ENCODE results near the gene RNGTT. TPM values are rescaled to one million over a fixed set of nuclear protein-coding genes. Genes with fewer than 3 reads are reported as not detected.

Gene RNGTT
- polyA plus RNA-seq, 2 donors = 3.9 to 5.2 TPM

GRCh38 chr6:88890860-88891845 lies 72.3 kb downstream of the RNGTT start:
- WGBS, 2 donors = 75 to 82% methylated on average over 5 of the region's 5 CpGs
- Histone ChIP-seq H3K9me3 (ENCODE audit: control insufficient read depth in 2 of 2, insufficient read depth in 1 of 2, low read depth in 1 of 2, low read length in 1 of 2) (no peaks in the 10 kb centered on the region), H3K36me3 (ENCODE audit: control insufficient read depth in 2 of 2, insufficient read depth in 2 of 2, low read length in 1 of 2) (peaks cover 0 to 2% of the 10 kb centered on the region in 2 donors), H3K4me1 (ENCODE audit: control insufficient read depth in 2 of 2, insufficient read depth in 2 of 2, low read length in 1 of 2) (no peaks in the 10 kb centered on the region), H3K27me3 (ENCODE audit: control insufficient read depth in 1 of 2, insufficient read depth in 2 of 2, low read length in 2 of 2) (no peaks in the 10 kb centered on the region), H3K27ac (ENCODE audit: low read depth in 2 of 2, low read length in 1 of 2) (no peak overlapping the region), H3K4me3 (ENCODE audit: low read depth in 1 of 2, low read length in 2 of 2) (no peak overlapping the region)

- H3K27ac ChIP-seq (ENCODE audit: low read depth in 2 of 2, low read length in 1 of 2) = no peak overlapping the region
- peaks cover 0 to 2% of the 10 kb centered on the region in 2 donors for H3K36me3 ChIP-seq (ENCODE audit: control insufficient read depth in 2 of 2, insufficient read depth in 2 of 2, low read length in 1 of 2)
- H3K9me3 ChIP-seq (ENCODE audit: control insufficient read depth in 2 of 2, insufficient read depth in 1 of 2, low read depth in 1 of 2, low read length in 1 of 2) = no peaks in the 10 kb centered on the region
- no peaks in the 10 kb centered on the region for H3K27me3 ChIP-seq (ENCODE audit: control insufficient read depth in 1 of 2, insufficient read depth in 2 of 2, low read length in 2 of 2)
- 72 to 73% methylated on average over 3 of the region's 3 CpGs for WGBS, 2 donors
- no peaks in the 10 kb centered on the region for H3K4me1 ChIP-seq (ENCODE audit: control insufficient read depth in 2 of 2, insufficient read depth in 2 of 2, low read length in 1 of 2)
- H3K4me3 ChIP-seq (ENCODE audit: low read depth in 1 of 2, low read length in 2 of 2) = no peak overlapping the region
Observed at GRCh38 chr6:88890394-88890793, 73.0 kb downstream of the RNGTT start.

GRCh38 chr6:88884361-88884760 lies 79.1 kb downstream of the RNGTT start:
- Histone ChIP-seq H3K27ac (ENCODE audit: low read depth in 2 of 2, low read length in 1 of 2) (no peak overlapping the region), H3K9me3 (ENCODE audit: control insufficient read depth in 2 of 2, insufficient read depth in 1 of 2, low read depth in 1 of 2, low read length in 1 of 2) (no peaks in the 10 kb centered on the region), H3K36me3 (ENCODE audit: control insufficient read depth in 2 of 2, insufficient read depth in 2 of 2, low read length in 1 of 2) (no peaks in the 10 kb centered on the region), H3K4me1 (ENCODE audit: control insufficient read depth in 2 of 2, insufficient read depth in 2 of 2, low read length in 1 of 2) (no peaks in the 10 kb centered on the region), H3K4me3 (ENCODE audit: low read depth in 1 of 2, low read length in 2 of 2) (no peak overlapping the region), H3K27me3 (ENCODE audit: control insufficient read depth in 1 of 2, insufficient read depth in 2 of 2, low read length in 2 of 2) (no peaks in the 10 kb centered on the region)

DNA sequence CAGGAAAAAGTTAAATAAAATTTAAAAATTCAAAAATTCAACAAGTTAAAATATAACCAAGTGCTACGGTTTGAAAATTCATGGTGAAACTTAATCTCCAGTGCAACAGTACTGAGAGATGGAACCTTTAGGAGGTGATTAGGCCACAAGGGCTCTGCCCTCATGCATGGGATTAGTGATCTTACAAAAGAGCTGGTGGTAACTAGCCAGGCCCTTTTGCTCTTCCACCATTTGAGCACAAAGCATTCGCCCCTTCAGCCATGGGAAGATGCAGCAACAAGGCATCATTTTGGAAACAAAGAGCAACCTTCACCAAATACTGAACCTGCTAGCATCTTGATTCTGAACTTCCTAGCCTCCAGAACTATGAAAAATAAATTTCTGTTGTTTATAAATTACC lies 80.9 kb downstream of the RNGTT start:
- H3K9me3 ChIP-seq (ENCODE audit: control insufficient read depth in 2 of 2, insufficient read depth in 1 of 2, low read depth in 1 of 2, low read length in 1 of 2) = no peaks in the 10 kb centered on the region

DNA sequence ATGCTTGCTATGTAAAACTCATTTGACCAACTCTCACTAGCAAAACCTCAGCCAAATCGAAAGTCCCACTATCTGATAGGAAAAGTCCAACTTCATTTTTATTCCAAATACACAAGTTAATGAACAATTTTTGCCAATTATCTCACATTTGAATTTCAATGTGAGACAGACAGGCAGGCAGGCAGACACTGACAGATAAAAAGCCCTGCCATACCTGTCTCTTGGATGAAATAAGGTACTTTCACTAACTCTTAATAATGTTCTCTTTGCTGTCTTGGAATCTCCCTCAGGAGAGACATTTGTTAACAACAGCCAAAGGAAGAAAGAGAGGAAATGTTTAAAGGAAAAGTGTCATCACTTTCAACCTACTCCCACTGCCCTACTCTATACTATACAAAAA lies 82.0 kb downstream of the RNGTT start:
- no peak overlapping the region for H3K27ac ChIP-seq (ENCODE audit: low read depth in 2 of 2, low read length in 1 of 2)
- no peaks in the 10 kb centered on the region for H3K4me1 ChIP-seq (ENCODE audit: control insufficient read depth in 2 of 2, insufficient read depth in 2 of 2, low read length in 1 of 2)
- H3K36me3 ChIP-seq (ENCODE audit: control insufficient read depth in 2 of 2, insufficient read depth in 2 of 2, low read length in 1 of 2) = no peaks in the 10 kb centered on the region
- WGBS, 2 donors = 60 to 67% methylated on average over 1 of the region's 1 CpG
- no peaks in the 10 kb centered on the region for H3K9me3 ChIP-seq (ENCODE audit: control insufficient read depth in 2 of 2, insufficient read depth in 1 of 2, low read depth in 1 of 2, low read length in 1 of 2)
- no peak overlapping the region for H3K4me3 ChIP-seq (ENCODE audit: low read depth in 1 of 2, low read length in 2 of 2)
- H3K27me3 ChIP-seq (ENCODE audit: control insufficient read depth in 1 of 2, insufficient read depth in 2 of 2, low read length in 2 of 2) = no peaks in the 10 kb centered on the region

More for the DNA sequence above, 80.9 kb downstream of the RNGTT start:
- Histone ChIP-seq H3K27ac (ENCODE audit: low read depth in 2 of 2, low read length in 1 of 2) (no peak overlapping the region), H3K4me3 (ENCODE audit: low read depth in 1 of 2, low read length in 2 of 2) (no peak overlapping the region), H3K36me3 (ENCODE audit: control insufficient read depth in 2 of 2, insufficient read depth in 2 of 2, low read length in 1 of 2) (no peaks in the 10 kb centered on the region), H3K27me3 (ENCODE audit: control insufficient read depth in 1 of 2, insufficient read depth in 2 of 2, low read length in 2 of 2) (no peaks in the 10 kb centered on the region), H3K4me1 (ENCODE audit: control insufficient read depth in 2 of 2, insufficient read depth in 2 of 2, low read length in 1 of 2) (no peaks in the 10 kb centered on the region)
- 92 to 100% methylated on average over 2 of the region's 2 CpGs for WGBS, 2 donors

GRCh38 chr6:88880021-88880420 lies 83.4 kb downstream of the RNGTT start:
- H3K27ac ChIP-seq (ENCODE audit: low read depth in 2 of 2, low read length in 1 of 2) = no peak overlapping the region
- no peaks in the 10 kb centered on the region for H3K4me1 ChIP-seq (ENCODE audit: control insufficient read depth in 2 of 2, insufficient read depth in 2 of 2, low read length in 1 of 2)
- no peaks in the 10 kb centered on the region for H3K9me3 ChIP-seq (ENCODE audit: control insufficient read depth in 2 of 2, insufficient read depth in 1 of 2, low read depth in 1 of 2, low read length in 1 of 2)
- H3K27me3 ChIP-seq (ENCODE audit: control insufficient read depth in 1 of 2, insufficient read depth in 2 of 2, low read length in 2 of 2) = no peaks in the 10 kb centered on the region
- H3K36me3 ChIP-seq (ENCODE audit: control insufficient read depth in 2 of 2, insufficient read depth in 2 of 2, low read length in 1 of 2) = no peaks in the 10 kb centered on the region
- WGBS, 2 donors = 89 to 93% methylated on average over 2 of the region's 2 CpGs
- no peak overlapping the region for H3K4me3 ChIP-seq (ENCODE audit: low read depth in 1 of 2, low read length in 2 of 2)

DNA sequence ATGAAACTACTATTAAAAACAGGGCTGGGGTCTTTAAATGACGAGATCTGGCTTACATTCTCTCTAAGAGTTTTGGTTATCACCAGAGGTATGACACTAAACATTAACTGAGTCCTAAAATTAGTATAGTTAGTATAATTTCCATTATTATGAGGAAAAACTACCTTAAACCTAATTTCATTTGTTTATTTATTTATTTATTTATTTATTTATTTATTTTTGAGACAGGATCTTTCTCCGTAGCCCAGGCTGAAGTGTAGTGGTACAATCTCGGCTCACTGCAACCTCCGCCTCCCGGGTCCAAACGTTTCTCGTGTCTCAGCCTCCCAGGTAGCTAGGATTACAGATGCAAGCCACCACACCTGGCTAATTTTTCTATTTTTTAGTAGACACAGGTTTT lies 85.5 kb downstream of the RNGTT start:
- 96 to 98% methylated on average over 7 of the region's 7 CpGs for WGBS, 2 donors

GRCh38 chr6:88872962-88873361 lies 90.5 kb downstream of the RNGTT start:
- H3K36me3 ChIP-seq (ENCODE audit: control insufficient read depth in 2 of 2, insufficient read depth in 2 of 2, low read length in 1 of 2) = no peaks in the 10 kb centered on the region
- H3K4me1 ChIP-seq (ENCODE audit: control insufficient read depth in 2 of 2, insufficient read depth in 2 of 2, low read length in 1 of 2) = no peaks in the 10 kb centered on the region
- no peak overlapping the region for H3K4me3 ChIP-seq (ENCODE audit: low read depth in 1 of 2, low read length in 2 of 2)
- no peak overlapping the region for H3K27ac ChIP-seq (ENCODE audit: low read depth in 2 of 2, low read length in 1 of 2)
- 74 to 84% methylated on average over 1 of the region's 1 CpG for WGBS, 2 donors
- no peaks in the 10 kb centered on the region for H3K9me3 ChIP-seq (ENCODE audit: control insufficient read depth in 2 of 2, insufficient read depth in 1 of 2, low read depth in 1 of 2, low read length in 1 of 2)
- H3K27me3 ChIP-seq (ENCODE audit: control insufficient read depth in 1 of 2, insufficient read depth in 2 of 2, low read length in 2 of 2) = no peaks in the 10 kb centered on the region

More for the DNA sequence above, 85.5 kb downstream of the RNGTT start:
- Histone ChIP-seq H3K4me1 (ENCODE audit: control insufficient read depth in 2 of 2, insufficient read depth in 2 of 2, low read length in 1 of 2) (no peaks in the 10 kb centered on the region), H3K9me3 (ENCODE audit: control insufficient read depth in 2 of 2, insufficient read depth in 1 of 2, low read depth in 1 of 2, low read length in 1 of 2) (no peaks in the 10 kb centered on the region), H3K4me3 (ENCODE audit: low read depth in 1 of 2, low read length in 2 of 2) (no peak overlapping the region), H3K27me3 (ENCODE audit: control insufficient read depth in 1 of 2, insufficient read depth in 2 of 2, low read length in 2 of 2) (no peaks in the 10 kb centered on the region), H3K27ac (ENCODE audit: low read depth in 2 of 2, low read length in 1 of 2) (no peak overlapping the region), H3K36me3 (ENCODE audit: control insufficient read depth in 2 of 2, insufficient read depth in 2 of 2, low read length in 1 of 2) (no peaks in the 10 kb centered on the region)

DNA sequence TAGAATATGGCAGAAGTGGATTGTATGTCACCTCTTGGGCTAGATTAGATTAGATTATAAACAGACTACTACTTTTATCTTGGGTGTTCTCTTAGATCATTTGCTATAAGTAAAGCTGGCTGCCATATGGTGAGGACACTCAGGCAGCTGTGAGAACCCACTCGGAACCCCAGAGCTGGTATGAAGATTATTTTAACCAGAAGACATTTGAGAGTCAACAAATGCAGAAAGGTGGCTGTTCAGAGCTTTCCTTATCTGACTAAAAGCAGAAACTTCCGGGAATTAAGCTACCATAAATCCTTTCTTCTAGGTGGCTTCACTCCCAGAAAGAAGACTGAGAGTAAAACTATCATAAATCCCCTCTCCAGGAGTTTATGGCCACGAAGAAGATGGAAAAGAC lies 91.9 kb downstream of the RNGTT start:
- Histone ChIP-seq H3K9me3 (ENCODE audit: control insufficient read depth in 2 of 2, insufficient read depth in 1 of 2, low read depth in 1 of 2, low read length in 1 of 2) (no peaks in the 10 kb centered on the region), H3K27ac (ENCODE audit: low read depth in 2 of 2, low read length in 1 of 2) (no peak overlapping the region), H3K27me3 (ENCODE audit: control insufficient read depth in 1 of 2, insufficient read depth in 2 of 2, low read length in 2 of 2) (no peaks in the 10 kb centered on the region), H3K36me3 (ENCODE audit: control insufficient read depth in 2 of 2, insufficient read depth in 2 of 2, low read length in 1 of 2) (no peaks in the 10 kb centered on the region), H3K4me1 (ENCODE audit: control insufficient read depth in 2 of 2, insufficient read depth in 2 of 2, low read length in 1 of 2) (no peaks in the 10 kb centered on the region), H3K4me3 (ENCODE audit: low read depth in 1 of 2, low read length in 2 of 2) (no peak overlapping the region)
- WGBS, 2 donors = 77% methylated on average over 3 of the region's 3 CpGs

Data from esophagus (tissue), 2 donors.